OCI-LY3 (cell line): ENCODE results near the gene NEK3.

Source experiments
- EZH2phosphoT487 ChIP-seq: fragments of 200-600 bp; shearing (Covaris generic); IDR thresholded peaks from 2 replicates; pipeline ENCODE4 v1.6.1; 2018; ENCODE audit warnings: antibody characterized with exemption, mixed run types, low read depth
- TF ChIP-seq, protein P1 (sequence below): fragments of 200-600, 300-600 bp; sonication (generic); IDR thresholded peaks from 2 replicates; pipeline ENCODE4 v1.5.1; 2014; ENCODE audit warnings: antibody characterized with exemption, low read length, low read depth

DNA sequence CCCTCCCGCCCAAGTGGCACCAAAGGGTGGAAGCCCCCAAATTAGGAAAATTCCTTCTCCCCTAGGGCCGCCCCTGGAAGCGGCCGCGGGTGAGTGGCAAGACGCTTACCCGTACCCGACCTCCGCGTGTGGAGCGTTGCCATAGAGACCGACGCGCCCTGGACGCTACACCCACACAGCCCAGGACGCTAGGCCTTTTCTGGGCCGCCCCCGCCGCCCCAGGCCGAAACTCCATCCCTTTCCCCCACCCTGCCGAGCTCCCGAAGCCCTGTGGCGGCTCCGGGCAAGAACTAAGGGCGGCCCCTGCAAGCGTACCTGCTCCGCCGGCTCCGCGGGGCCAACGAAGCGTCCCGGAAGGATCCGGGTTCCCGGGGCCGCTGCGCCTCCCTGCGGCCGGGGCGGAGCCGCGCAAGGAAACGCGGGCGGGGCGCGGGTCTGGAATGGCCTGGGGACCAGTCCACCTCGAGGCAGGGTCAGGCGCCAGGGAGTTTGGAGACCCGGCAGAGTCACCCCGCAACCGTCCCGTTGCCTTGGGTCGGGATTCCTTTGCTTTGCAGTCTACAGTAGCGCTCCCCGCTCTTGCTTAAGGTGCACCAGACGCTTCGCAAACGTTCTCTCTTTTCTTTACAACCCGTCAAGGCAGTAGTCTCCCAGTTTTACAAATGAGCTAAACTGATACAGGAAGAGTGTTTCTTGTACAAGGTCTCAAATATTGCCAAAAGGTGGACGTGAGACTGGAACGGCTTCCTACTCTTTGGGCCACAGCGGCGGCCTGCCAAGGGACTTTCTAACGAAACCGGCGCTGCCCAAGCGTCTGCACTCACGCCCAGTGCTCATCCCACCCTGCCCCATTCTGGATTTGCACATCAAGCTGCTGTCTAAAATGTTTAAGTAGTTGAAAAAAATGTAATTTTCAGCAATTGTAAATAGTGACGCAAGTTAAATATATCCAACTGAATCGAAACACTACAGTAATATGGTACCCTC is 30.4 kb downstream of the NEK3 start, which contains the start of gene NEK5:
- TF ChIP-seq, protein P1, sequence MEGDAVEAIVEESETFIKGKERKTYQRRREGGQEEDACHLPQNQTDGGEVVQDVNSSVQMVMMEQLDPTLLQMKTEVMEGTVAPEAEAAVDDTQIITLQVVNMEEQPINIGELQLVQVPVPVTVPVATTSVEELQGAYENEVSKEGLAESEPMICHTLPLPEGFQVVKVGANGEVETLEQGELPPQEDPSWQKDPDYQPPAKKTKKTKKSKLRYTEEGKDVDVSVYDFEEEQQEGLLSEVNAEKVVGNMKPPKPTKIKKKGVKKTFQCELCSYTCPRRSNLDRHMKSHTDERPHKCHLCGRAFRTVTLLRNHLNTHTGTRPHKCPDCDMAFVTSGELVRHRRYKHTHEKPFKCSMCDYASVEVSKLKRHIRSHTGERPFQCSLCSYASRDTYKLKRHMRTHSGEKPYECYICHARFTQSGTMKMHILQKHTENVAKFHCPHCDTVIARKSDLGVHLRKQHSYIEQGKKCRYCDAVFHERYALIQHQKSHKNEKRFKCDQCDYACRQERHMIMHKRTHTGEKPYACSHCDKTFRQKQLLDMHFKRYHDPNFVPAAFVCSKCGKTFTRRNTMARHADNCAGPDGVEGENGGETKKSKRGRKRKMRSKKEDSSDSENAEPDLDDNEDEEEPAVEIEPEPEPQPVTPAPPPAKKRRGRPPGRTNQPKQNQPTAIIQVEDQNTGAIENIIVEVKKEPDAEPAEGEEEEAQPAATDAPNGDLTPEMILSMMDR = peak; percentile 83
- TF ChIP-seq EZH2phosphoT487 = no peak
